H1 (cell line): ENCODE measurements around the gene ZMPSTE24. TPM values are rescaled to one million over a fixed set of nuclear protein-coding genes. Genes with fewer than 3 reads are reported as not detected.

ENCODE experiments used
- CTCF ChIA-PET: fragments of 300-600 bp; sonication (Branson Sonifier 250); formaldehyde crosslinking; loops from one replicate; lab custom pipeline; 2021; ENCODE audit not compliant: partially characterized antibody; lab: Charles Lee
- POLR2A ChIA-PET: fragments of 300-600 bp; sonication (Branson Sonifier 250); formaldehyde crosslinking; loops from one replicate; lab custom pipeline; 2021; ENCODE audit warnings: inconsistent platforms; ENCODE audit not compliant: partially characterized antibody; lab: Charles Lee
- DNase-seq, 2 experiments: peaks; one replicate each; pipeline versions ENCODE4 v3.0.0 to v3.0.0-alpha.2; 2010 to 2022; ENCODE audit warnings: low spot score in 2 of 2, low read depth in 1 of 2, mixed read lengths in 1 of 2
- FAIRE-seq: peaks from 2 replicates; lab custom pipeline; 2011; peaks lifted over from hg19 to GRCh38; lab: Jason Lieb, UNC
- H2AFZ ChIP-seq: 2 replicates; pipeline ENCODE4 v1.8.1; 2012; ENCODE audit warnings: low read length, inconsistent platforms
- H2AK5ac ChIP-seq: 2 replicates; pipeline ENCODE4 v1.6.1; 2013; ENCODE audit warnings: low read depth, low read length
- H2BK120ac ChIP-seq: replicated peaks from 2 replicates; pipeline ENCODE3; 2013; ENCODE audit warnings: low read depth, low read length, inconsistent platforms
- H2BK12ac ChIP-seq: 2 replicates; pipeline ENCODE4 v1.6.1; 2013; ENCODE audit warnings: low read depth, low read length
- H2BK15ac ChIP-seq: 2 replicates; pipeline ENCODE4 v1.6.1; 2013; ENCODE audit warnings: low read length
- H2BK20ac ChIP-seq: 2 replicates; pipeline ENCODE4 v1.6.1; 2013; ENCODE audit warnings: low read length
- H2BK5ac ChIP-seq: 2 replicates; pipeline ENCODE4 v1.6.1; 2013; ENCODE audit warnings: low read depth, low read length
- H3K14ac ChIP-seq: 2 replicates; pipeline ENCODE4 v1.6.1; 2013; ENCODE audit warnings: inconsistent platforms; ENCODE audit not compliant: insufficient read length
- H3K18ac ChIP-seq: 2 replicates; pipeline ENCODE4 v1.6.1; 2013; ENCODE audit warnings: low read length; ENCODE audit errors: extremely low read depth
- H3K23ac ChIP-seq: 2 replicates; pipeline ENCODE4 v1.6.1; 2013; ENCODE audit warnings: inconsistent platforms; ENCODE audit not compliant: insufficient read length
- H3K23me2 ChIP-seq: 2 replicates; pipeline ENCODE4 v1.6.1; 2013; ENCODE audit warnings: low read depth, low read length
- H3K27ac ChIP-seq: 2 replicates; pipeline ENCODE4 v1.6.1; 2011; ENCODE audit warnings: low read depth, low read length, inconsistent platforms
- H3K27me3 ChIP-seq, 4 experiments: replicated peaks in 1 of 4; 1 replicate in 1 of 4; 2 replicates in 3 of 4; pipeline versions ENCODE4 v1.6.1 to v1.8.1; 2011 to 2013; ENCODE audit warnings: low read length in 3 of 4, mild to moderate bottlenecking in 3 of 4, inconsistent platforms in 2 of 4, mixed read lengths in 2 of 4, moderate library complexity in 1 of 4; ENCODE audit not compliant: control insufficient read depth in 3 of 4, insufficient read depth in 3 of 4; ENCODE audit errors: extremely low read depth in 1 of 4
- H3K36me3 ChIP-seq, 4 experiments: 2 replicates each; pipeline versions ENCODE4 v1.6.1 to v1.8.1; 2011 to 2013; ENCODE audit warnings: mild to moderate bottlenecking in 4 of 4, low read length in 3 of 4, moderate library complexity in 2 of 4, control low read depth in 1 of 4, inconsistent platforms in 1 of 4; ENCODE audit not compliant: insufficient read depth in 4 of 4, control insufficient read depth in 2 of 4
- H3K4ac ChIP-seq: replicated peaks from 2 replicates; pipeline ENCODE3; 2013; ENCODE audit warnings: low read length, low read depth, mixed read lengths, inconsistent platforms; ENCODE audit not compliant: insufficient read length
- H3K4me1 ChIP-seq, 4 experiments: replicated peaks in 1 of 4; 1 replicate in 1 of 4; 2 replicates in 3 of 4; pipeline versions ENCODE4 v1.6.1 to v1.8.1; 2011 to 2013; ENCODE audit warnings: low read length in 3 of 4, inconsistent platforms in 2 of 4, mixed read lengths in 1 of 4; ENCODE audit not compliant: insufficient read depth in 4 of 4, control insufficient read depth in 3 of 4
- H3K4me2 ChIP-seq, 2 experiments: 2 replicates each; pipeline versions ENCODE4 v1.6.1 to v1.8.1; 2011 to 2013; ENCODE audit warnings: low read depth in 2 of 2, low read length in 2 of 2, control low read depth in 1 of 2, inconsistent platforms in 1 of 2, mild to moderate bottlenecking in 1 of 2; ENCODE audit not compliant: insufficient read depth in 1 of 2
- H3K4me3 ChIP-seq, 4 experiments: fragments of 200-600, 300-600 bp in 1 of 4; sonication (generic), shearing (Covaris generic), sonication (Bioruptor Twin) in 1 of 4; 2 replicates each; pipeline versions ENCODE4 v1.5.1 to v1.8.1; 2011 to 2016; ENCODE audit warnings: low read length in 4 of 4, low read depth in 3 of 4, control low read depth in 2 of 4, inconsistent platforms in 2 of 4, mild to moderate bottlenecking in 2 of 4, mixed read lengths in 1 of 4, moderate library complexity in 1 of 4; ENCODE audit not compliant: insufficient read depth in 2 of 4; ENCODE audit errors: extremely low read depth in 1 of 4
- H3K56ac ChIP-seq: replicated peaks from 2 replicates; pipeline ENCODE3; 2013; ENCODE audit warnings: low read depth, mild to moderate bottlenecking, mixed read lengths, low read length, inconsistent platforms; ENCODE audit not compliant: insufficient read length
- H3K79me1 ChIP-seq: 2 replicates; pipeline ENCODE4 v1.6.1; 2013; ENCODE audit warnings: low read depth, low read length, control low read depth
- H3K79me2 ChIP-seq, 2 experiments: 2 replicates each; pipeline versions ENCODE4 v1.6.1 to v1.8.1; 2012 to 2013; ENCODE audit warnings: low read length in 2 of 2, mild to moderate bottlenecking in 2 of 2, inconsistent platforms in 1 of 2; ENCODE audit not compliant: insufficient read depth in 2 of 2, control insufficient read depth in 1 of 2
- H3K9ac ChIP-seq, 4 experiments: replicated peaks in 1 of 4; 1 replicate in 1 of 4; 2 replicates in 3 of 4; pipeline versions ENCODE4 v1.6.1 to v1.8.1; 2011 to 2013; ENCODE audit warnings: low read depth in 3 of 4, low read length in 3 of 4, control low read depth in 2 of 4, mild to moderate bottlenecking in 2 of 4, moderate library complexity in 2 of 4, inconsistent platforms in 1 of 4; ENCODE audit errors: extremely low read depth in 1 of 4
- H3K9me3 ChIP-seq, 2 experiments: 2 replicates each; pipeline versions ENCODE4 v1.6.1 to v1.8.1; 2012 to 2013; ENCODE audit warnings: mild to moderate bottlenecking in 2 of 2, moderate library complexity in 2 of 2, control low read depth in 1 of 2, inconsistent platforms in 1 of 2, low read depth in 1 of 2, low read length in 1 of 2, mixed read lengths in 1 of 2; ENCODE audit not compliant: insufficient read depth in 2 of 2
- H4K20me1 ChIP-seq, 2 experiments: replicated peaks in 1 of 2; 2 replicates each; pipeline versions ENCODE3 to v1.8.1; 2011 to 2013; ENCODE audit warnings: inconsistent platforms in 2 of 2, low read length in 2 of 2, mild to moderate bottlenecking in 1 of 2; ENCODE audit not compliant: insufficient read depth in 2 of 2, control insufficient read depth in 1 of 2
- H4K5ac ChIP-seq: 2 replicates; pipeline ENCODE4 v1.6.1; 2013; ENCODE audit warnings: low read length, low read depth, mixed read lengths, inconsistent platforms; ENCODE audit not compliant: insufficient read length
- H4K8ac ChIP-seq: 2 replicates; pipeline ENCODE4 v1.8.0; 2013; ENCODE audit warnings: mild to moderate bottlenecking, moderate library complexity, low read length, inconsistent platforms; ENCODE audit not compliant: insufficient read depth; ENCODE audit errors: extremely low read depth
- H4K91ac ChIP-seq: replicated peaks from 2 replicates; pipeline ENCODE3; 2013; ENCODE audit warnings: low read length, mixed read lengths, inconsistent platforms; ENCODE audit not compliant: insufficient read length
- BACH1 ChIP-seq: IDR thresholded peaks from 2 replicates; pipeline ENCODE4 v1.6.1; 2012; ENCODE audit warnings: low read length, improper control_type of control experiment
- GABPA ChIP-seq: IDR thresholded peaks from 2 replicates; pipeline ENCODE4 v1.6.1; 2011; ENCODE audit warnings: mild to moderate bottlenecking, low read length, moderate library complexity, borderline replicate concordance; ENCODE audit not compliant: insufficient read depth
- KDM4A ChIP-seq: IDR thresholded peaks from one replicate; pipeline ENCODE4 v1.7.1; 2012; ENCODE audit warnings: low read depth, mild to moderate bottlenecking, moderate library complexity, low read length, inconsistent platforms; ENCODE audit not compliant: severe bottlenecking
- NANOG ChIP-seq: IDR thresholded peaks from 2 replicates; pipeline ENCODE4 v1.6.1; 2011; ENCODE audit warnings: low read length, low read depth, mild to moderate bottlenecking, inconsistent platforms; ENCODE audit not compliant: insufficient read depth, poor library complexity, severe bottlenecking
- RAD21 ChIP-seq, 2 experiments: IDR thresholded peaks in 1 of 2; conservative IDR thresholded peaks in 1 of 2; 2 replicates each; pipeline ENCODE4 v1.6.1; 2011; ENCODE audit warnings: low read depth in 2 of 2, low read length in 2 of 2, improper control_type of control experiment in 1 of 2, inconsistent platforms in 1 of 2, mild to moderate bottlenecking in 1 of 2, moderate library complexity in 1 of 2
- RBBP5 ChIP-seq: IDR thresholded peaks from 2 replicates; pipeline ENCODE4 v1.7.1; 2012; ENCODE audit warnings: low read depth, mild to moderate bottlenecking, inconsistent platforms, low read length, moderate library complexity, borderline replicate concordance
- RXRA ChIP-seq: IDR thresholded peaks from 2 replicates; pipeline ENCODE4 v1.6.1; 2011; ENCODE audit warnings: low read depth, mild to moderate bottlenecking, low read length, moderate library complexity; ENCODE audit not compliant: insufficient read depth
- SP1 ChIP-seq: IDR thresholded peaks from 2 replicates; pipeline ENCODE4 v1.6.1; 2011; ENCODE audit warnings: low read depth, low read length
- SP4 ChIP-seq: IDR thresholded peaks from 2 replicates; pipeline ENCODE4 v1.6.1; 2012; ENCODE audit warnings: low read length, inconsistent platforms
- SRF ChIP-seq: IDR thresholded peaks from 2 replicates; pipeline ENCODE4 v1.6.1; 2011; ENCODE audit warnings: mild to moderate bottlenecking, low read depth, low read length, moderate library complexity
- WGBS, 2 experiments: shearing (Covaris generic) in 1 of 2; methylation state at CpG; one replicate each; pipeline versions ENCODE4 v1.1.6 to v1.1.7; 2013 to 2015; ENCODE audit warnings: low lambda C conversion rate in 2 of 2, mixed read lengths in 2 of 2, inconsistent platforms in 1 of 2, low coverage in 1 of 2, missing lambda C conversion rate in 1 of 2; ENCODE audit not compliant: insufficient replicate concordance in 2 of 2, insufficient coverage in 1 of 2, insufficient read length in 1 of 2; ENCODE audit errors: extremely low coverage in 1 of 2, missing lambda C conversion rate in 1 of 2; 5-methylcytosine and 5-hydroxymethylcytosine counted together
- polyA plus RNA-seq, 7 experiments: library from polyadenylated mRNA; depleted of rRNA in 3 of 7; stranded (reverse) in 5 of 7; unstranded in 2 of 7; fragments of >200 nt in 5 of 7; fragments of 200-250 nt in 2 of 7; gene quantifications; 1 replicate in 5 of 7; 2 replicates in 1 of 7; 4 replicates in 1 of 7; pipeline versions ENCODE4 v1.2.1 to v1.2.3, GENCODE V29; 2011 to 2013; ENCODE audit warnings: missing spikeins in 2 of 7, mixed read lengths in 2 of 7
- total RNA-seq: library from RNA; stranded (reverse); fragmentation: NEBNext Ultra II Directional; extraction: Animal tissue kit (Norgen Biotek cat#: 25700); gene quantifications from 2 replicates; pipeline ENCODE4 v1.2.1, GENCODE V29; 2021
- TF ChIP-seq, protein P1 (sequence below): IDR thresholded peaks from 2 replicates; pipeline ENCODE4 v1.6.1; 2012; ENCODE audit warnings: inconsistent platforms

ZMPSTE24 gene
- total and polyA plus RNA-seq, 2 of the 8 experiments (the other 6 are each of a cell fraction or from before 2014, with no cell fraction given), result 12.7 to 42.9 TPM

GRCh38 chr1:40232444-40232843 is 25.6 kb upstream of the ZMPSTE24 start:
- Histone ChIP-seq H2BK20ac (no peak overlapping the region), H4K8ac (no peak overlapping the region), H2BK120ac (no peak overlapping the region), H3K4ac (no peak overlapping the region), H3K23ac (no peak overlapping the region), H2BK5ac (no peak overlapping the region), H3K4me2 (no peak overlapping the region), H3K79me1 (0 out of 2 replicates have a peak, but pooled peaks cover 2% of the 10 kb centered on the region), H3K56ac (no peak overlapping the region), H3K27me3 (no peaks in the 10 kb centered on the region), H2AFZ (no peak overlapping the region), H3K27ac (no peak overlapping the region), H3K4me1 (no peaks in the 10 kb centered on the region), H3K23me2 (no peaks in the 10 kb centered on the region), H2BK15ac (no peak overlapping the region), H3K36me3 (peaks cover 10 to 28% (median 23%) of the 10 kb centered on the region in 4 experiments), H4K20me1 (no peaks in the 10 kb centered on the region), H4K5ac (no peak overlapping the region), H3K79me2 (no peaks in the 10 kb centered on the region), H3K18ac (no peak overlapping the region), H4K91ac (no peak overlapping the region), H3K9me3 (no peaks in the 10 kb centered on the region), H3K4me3 (no peak overlapping the region), H3K9ac (no peak overlapping the region), H3K14ac (no peak overlapping the region), H2AK5ac (no peak overlapping the region), H2BK12ac (no peak overlapping the region)
- FAIRE-seq, result no peak
- TF ChIP-seq, protein P1, sequence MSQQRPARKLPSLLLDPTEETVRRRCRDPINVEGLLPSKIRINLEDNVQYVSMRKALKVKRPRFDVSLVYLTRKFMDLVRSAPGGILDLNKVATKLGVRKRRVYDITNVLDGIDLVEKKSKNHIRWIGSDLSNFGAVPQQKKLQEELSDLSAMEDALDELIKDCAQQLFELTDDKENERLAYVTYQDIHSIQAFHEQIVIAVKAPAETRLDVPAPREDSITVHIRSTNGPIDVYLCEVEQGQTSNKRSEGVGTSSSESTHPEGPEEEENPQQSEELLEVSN, result no peak
- TF ChIP-seq SP4 (no peak), SRF (no peak), BACH1 (no peak), NANOG (no peak), KDM4A (no peak), RAD21 (IDR thresholded peaks at IDR 0.05 in 1 of 2, conservative IDR thresholded peaks at IDR 0.05 in 1 of 2; ENCODE audit: low read depth in 2 of 2, low read length in 2 of 2) (no peak), RXRA (no peak), GABPA (no peak), SP1 (no peak), RBBP5 (no peak)
- POLR2A ChIA-PET, result no interaction called here
- CTCF ChIA-PET, result interaction anchor here (0.6 to 1.5 kb wide), 7 partner anchors 10 to 199 kb away, joined by 3 to 4 read pairs (median 3); no protein-coding TSS in a partner anchor
- WGBS, 2 experiments, result 83% methylated on average over 4 of the region's 4 CpGs; no CpG with 5 or more reads in 1 of the 2 experiments
- DNase-seq, result no peak
